GM10847 (cell line): Measurements from ENCODE around the gene PLAA.

ENCODE experiments used
- POLR2A ChIP-seq: IDR thresholded peaks from 2 replicates; pipeline ENCODE4 v1.6.1; 2011; ENCODE audit not compliant: insufficient read length; ENCODE audit errors: extremely low read depth

The PLAA gene

GRCh38 chr9:26947736-26948135 lies 694 bp upstream of the PLAA start:
- TF ChIP-seq POLR2A: no peak

DNA sequence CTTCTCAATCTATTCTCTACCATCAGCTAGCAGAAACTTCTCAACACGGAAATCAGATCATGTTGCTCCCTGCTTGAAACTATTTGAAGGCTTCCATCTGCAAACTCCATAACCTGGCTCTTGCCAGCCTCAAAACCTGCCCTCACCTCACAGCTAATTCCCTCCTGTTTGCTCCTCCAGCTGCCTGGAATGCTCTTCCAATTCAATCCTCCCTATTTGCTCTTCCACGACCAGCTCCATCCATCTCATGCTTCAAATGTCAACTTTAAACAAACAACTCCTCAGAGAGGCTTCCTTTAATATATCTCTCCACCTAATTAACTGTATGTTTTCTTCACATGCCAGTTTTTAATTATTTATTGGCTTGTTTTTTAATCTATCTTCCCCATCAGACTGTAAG lies 1.5 kb downstream of the PLAA start:
- TF ChIP-seq POLR2A: no peak

- TF ChIP-seq POLR2A: no peak
These were observed 6.3 kb downstream of the PLAA start for GRCh38 chr9:26940779-26941178.

GRCh38 chr9:26939955-26940711 lies 6.9 kb downstream of the PLAA start:
- no peak for TF ChIP-seq POLR2A

DNA sequence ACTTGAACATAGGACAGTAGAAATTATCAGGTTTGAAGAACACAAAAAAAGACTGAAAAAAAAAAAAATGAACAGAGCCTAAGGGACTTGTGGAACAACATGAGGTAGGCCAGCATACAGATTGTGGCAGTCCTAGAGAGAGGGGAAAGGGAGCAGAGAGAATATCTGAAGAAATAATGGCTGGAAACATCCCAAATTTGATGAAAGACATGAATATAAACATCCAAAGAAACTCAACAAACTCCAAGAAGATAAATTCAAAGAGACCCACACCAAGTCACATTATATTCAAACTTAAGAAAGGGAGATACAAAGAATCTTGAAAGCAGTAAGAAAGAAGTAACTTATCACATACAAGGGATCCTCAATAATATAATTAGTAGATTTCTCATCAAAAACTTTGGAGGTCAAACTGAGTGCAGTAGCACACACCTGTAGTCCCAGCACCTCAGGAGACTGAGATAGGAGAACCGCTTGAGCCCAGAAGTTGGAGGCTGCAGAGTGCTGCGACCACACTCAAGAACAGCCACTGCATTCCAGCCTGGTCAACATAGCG lies 9.1 kb downstream of the PLAA start:
- no peak for TF ChIP-seq POLR2A

DNA sequence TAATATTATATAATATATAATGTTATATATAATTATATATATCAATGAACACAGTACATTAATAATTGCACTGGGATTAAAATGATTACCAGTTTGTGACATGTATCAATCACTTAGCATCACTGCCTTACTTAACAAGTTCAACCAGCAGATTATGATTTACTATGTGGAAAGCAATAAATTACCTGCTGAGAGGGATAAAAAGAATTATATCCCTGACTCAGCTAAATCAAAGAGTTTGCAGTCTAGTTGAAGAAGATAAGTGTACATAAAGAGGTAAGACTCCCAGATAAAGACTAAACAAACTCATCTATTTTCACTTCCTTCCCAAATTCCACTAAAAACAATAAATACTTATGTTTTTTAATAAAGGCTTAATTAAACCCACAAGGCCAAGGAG lies 11.2 kb downstream of the PLAA start:
- no peak for TF ChIP-seq POLR2A

DNA sequence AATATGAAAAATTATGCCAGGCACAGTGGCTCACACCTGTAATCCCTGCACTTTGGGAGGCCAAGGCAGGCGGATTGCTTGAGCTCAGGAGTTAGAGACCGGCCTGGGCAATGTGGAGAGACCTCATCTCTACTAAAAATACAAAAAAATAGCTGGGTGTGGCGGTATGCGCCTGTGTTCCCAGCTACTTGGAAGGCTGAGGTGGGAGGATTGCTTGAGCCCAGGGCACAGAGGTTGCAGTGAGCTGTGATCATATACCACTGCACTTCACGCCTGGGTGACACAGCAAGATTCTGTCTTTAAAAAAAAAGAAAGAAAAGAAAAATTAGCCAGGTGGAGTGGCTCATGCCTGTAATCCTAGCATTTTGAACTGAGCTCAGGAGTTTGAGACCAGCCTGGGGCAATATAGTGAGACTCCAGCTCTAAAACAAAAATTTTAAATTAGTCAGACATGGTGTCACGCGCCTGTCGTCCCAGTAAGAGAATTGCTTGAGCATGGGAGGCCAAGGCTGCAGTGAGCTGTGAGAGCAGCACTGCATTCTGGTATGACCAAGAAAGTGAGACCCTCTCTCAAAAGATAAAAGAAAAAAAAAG lies 18.0 kb downstream of the PLAA start:
- no peak for TF ChIP-seq POLR2A

GRCh38 chr9:26925609-26926008 lies 21.4 kb downstream of the PLAA start:
- no peak for TF ChIP-seq POLR2A

- TF ChIP-seq POLR2A: no peak
These were observed 27.3 kb downstream of the PLAA start for GRCh38 chr9:26919698-26920097.

DNA sequence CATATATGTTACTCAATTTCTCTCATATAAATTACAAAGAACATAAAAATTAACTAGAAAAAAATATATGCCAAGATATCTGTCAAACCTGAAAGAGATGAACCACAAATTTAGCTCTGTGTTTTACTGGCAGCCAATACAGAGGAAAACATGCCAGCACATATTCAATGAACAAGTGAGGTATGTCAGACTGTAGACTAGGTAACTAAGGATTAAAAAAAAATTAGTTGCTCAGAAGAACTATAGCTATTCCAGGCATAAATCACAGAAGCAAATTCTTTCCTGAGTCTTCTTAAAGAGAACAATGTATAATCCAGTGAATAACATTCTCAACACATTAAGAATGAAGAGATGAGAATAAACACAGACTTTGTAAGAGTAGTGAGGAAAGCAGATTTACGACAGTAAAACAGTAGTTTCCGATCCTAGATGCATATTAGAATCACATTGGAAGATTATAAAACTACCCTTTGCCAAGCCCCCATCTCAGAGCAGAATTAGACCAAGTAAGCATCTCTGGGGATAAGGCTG lies 33.8 kb downstream of the PLAA start:
- no peak for TF ChIP-seq POLR2A

DNA sequence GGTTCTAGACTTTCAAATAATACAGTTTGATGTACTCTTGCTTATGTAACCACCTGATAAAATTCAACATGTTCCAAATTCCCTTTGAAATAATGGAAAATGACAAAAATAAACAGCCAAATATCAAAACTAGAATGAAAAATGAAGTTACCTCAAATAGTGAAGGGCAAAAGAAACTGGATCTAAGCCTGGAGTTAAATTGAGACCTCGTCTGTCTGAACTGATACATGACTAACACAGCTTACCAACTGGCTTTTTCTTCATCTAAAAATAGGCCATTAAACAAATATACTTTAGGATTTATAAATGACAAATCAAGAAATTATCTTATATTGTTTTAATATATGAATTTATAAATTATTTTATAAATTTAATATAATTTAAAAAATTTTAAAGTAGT lies 42.4 kb downstream of the PLAA start:
- no peak for TF ChIP-seq POLR2A

- TF ChIP-seq POLR2A: no peak
These were observed 43.0 kb downstream of the PLAA start for GRCh38 chr9:26904070-26904469.

DNA sequence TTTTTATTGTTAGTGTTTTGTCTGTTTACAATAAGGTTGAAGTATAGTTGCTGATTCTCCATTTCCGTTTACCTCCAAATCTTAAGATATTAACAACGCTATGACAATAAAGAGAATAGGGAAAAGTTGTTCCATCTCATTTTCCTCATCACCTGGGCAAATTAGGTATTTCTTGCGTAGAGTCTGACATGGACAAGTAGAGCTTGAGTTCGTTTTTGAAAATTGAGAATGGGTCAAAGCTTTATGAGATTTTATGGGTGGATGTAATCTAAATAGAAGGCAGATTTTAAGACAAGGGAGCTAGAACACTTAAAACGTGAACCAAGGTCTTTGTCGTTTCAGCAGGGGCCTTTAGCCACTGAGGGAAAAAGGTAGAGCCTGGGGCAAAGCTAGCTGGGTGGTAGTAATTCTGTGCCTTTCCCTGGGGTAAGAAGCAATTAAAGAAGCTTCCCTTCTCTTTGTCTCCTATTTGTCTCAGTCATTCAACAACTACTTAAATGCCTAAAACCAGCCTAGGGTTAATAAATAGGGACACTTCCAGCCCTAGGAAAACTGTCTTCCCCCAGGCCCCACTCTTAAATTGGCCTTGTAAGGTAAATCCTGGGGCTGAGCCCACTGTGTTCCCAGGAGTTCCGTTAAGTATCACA lies 53.9 kb downstream of the PLAA start:
- TF ChIP-seq POLR2A: no peak

GRCh38 chr9:26892251-26893029 lies 54.6 kb downstream of the PLAA start, which contains the start of gene CAAP1:
Gene CAAP1, minus strand, starts transcription at chr9:26892802. Its CDS starts 87 bp downstream, at chr9:26892715.
- peak; percentile 93 for TF ChIP-seq POLR2A

DNA sequence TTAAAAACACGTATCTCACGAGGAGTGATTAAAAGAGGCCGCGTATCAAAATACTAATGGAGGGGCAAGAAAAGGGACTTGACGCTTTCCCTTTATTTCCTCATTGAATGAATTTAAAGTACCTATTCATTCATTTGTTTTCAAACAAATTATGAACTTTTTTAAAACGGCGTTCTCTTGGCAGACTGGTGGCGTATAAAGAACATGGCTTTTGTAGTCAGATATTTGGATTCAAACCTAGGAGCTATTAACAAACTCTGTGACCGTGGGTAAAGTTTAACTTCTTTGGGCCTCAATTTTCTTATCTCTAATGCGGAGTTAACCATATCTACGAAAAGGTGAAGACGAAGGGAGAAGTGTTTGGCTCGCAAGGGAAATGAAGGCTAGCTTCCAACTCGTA lies 55.3 kb downstream of the PLAA start:
- no peak for TF ChIP-seq POLR2A
